ENCODE results near the gene KRTAP10-6. TPM values are rescaled to one million over a fixed set of nuclear protein-coding genes. Genes with fewer than 3 reads are reported as not detected.

KRTAP10-6 gene
- total and polyA plus RNA-seq, 2 of the 8 experiments (the other 6 are each of a cell fraction or from before 2014, with no cell fraction given), result 0.12 TPM; not detected in 1

DNA sequence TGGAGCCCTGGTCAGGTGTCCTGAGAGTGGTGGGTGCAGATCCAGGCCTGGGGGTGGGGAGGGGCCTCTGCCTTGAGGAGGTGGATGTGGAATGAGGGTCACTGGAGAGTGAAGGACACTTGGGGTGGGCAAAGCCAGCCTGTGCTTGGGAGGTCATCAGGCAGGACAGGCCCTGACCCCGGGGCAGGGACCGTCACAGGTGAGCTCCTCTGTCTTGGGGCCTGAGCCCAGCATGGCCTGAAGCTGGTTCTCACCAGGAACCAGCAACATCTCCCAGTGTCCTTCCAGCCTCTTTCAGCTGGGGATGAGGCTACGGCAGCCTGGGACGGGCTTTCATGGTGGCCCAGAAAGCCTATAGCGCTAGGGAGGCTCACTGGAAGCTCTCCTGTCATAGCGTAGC lies 40.2 kb downstream of the KRTAP10-6 start:
- H3K4me1 ChIP-seq (replicated peaks in 1 of 4; ENCODE audit: control insufficient read depth in 3 of 4, insufficient read depth in 4 of 4, low read length in 3 of 4), result peaks cover 9 to 35% (median 17%) of the 10 kb centered on the region in 4 experiments
- DNase-seq (ENCODE audit: low read depth in 1 of 2, low spot score in 2 of 2) (peak in 1 of 2 experiments; percentile 42), FAIRE-seq (no peak)
- no peak overlapping the region for H2AFZ ChIP-seq (ENCODE audit: low read length)
- no peak overlapping the region for H3K23ac ChIP-seq (ENCODE audit: insufficient read length)
- no peak overlapping the region for H3K9ac ChIP-seq (replicated peaks in 1 of 4; ENCODE audit: extremely low read depth in 1 of 4, low read depth in 3 of 4, low read length in 3 of 4)
- peak overlapping the region; percentile 83 for H3K18ac ChIP-seq (ENCODE audit: extremely low read depth, low read length)
- H3K9me3 ChIP-seq (ENCODE audit: insufficient read depth in 2 of 2, low read depth in 1 of 2, low read length in 1 of 2), result no peaks in the 10 kb centered on the region
- no peak overlapping the region for H3K56ac ChIP-seq (replicated peaks; ENCODE audit: insufficient read length, low read depth, low read length)
- H2AK5ac ChIP-seq (ENCODE audit: low read depth, low read length), result peak overlapping the region; percentile 9; the same call in 1 of the 2 replicates
- H2BK12ac ChIP-seq (ENCODE audit: low read depth, low read length), result peak overlapping the region; percentile 95; the same call in 1 of the 2 replicates
- H2BK5ac ChIP-seq (ENCODE audit: low read depth, low read length), result peak overlapping the region; percentile 66; the same call in 1 of the 2 replicates
- peak overlapping the region; percentile 93 for H4K91ac ChIP-seq (replicated peaks; ENCODE audit: insufficient read length, low read length)
- H3K4me3 ChIP-seq (ENCODE audit: extremely low read depth in 1 of 4, insufficient read depth in 2 of 4, low read depth in 3 of 4, low read length in 4 of 4), result no peak overlapping the region
- H4K8ac ChIP-seq (ENCODE audit: extremely low read depth, insufficient read depth, low read length), result no peak overlapping the region
- H3K14ac ChIP-seq (ENCODE audit: insufficient read length), result no peak overlapping the region
- H2BK20ac ChIP-seq (ENCODE audit: low read length), result peak overlapping the region; percentile 98; the same call in 1 of the 2 replicates
- H2BK120ac ChIP-seq (replicated peaks; ENCODE audit: low read depth, low read length), result peak overlapping the region; percentile 72
- no peaks in the 10 kb centered on the region for H4K20me1 ChIP-seq (replicated peaks in 1 of 2; ENCODE audit: control insufficient read depth in 1 of 2, insufficient read depth in 2 of 2, low read length in 2 of 2)
- H3K4ac ChIP-seq (replicated peaks; ENCODE audit: insufficient read length, low read depth, low read length), result peak overlapping the region; percentile 71
- H4K5ac ChIP-seq (ENCODE audit: insufficient read length, low read depth, low read length), result no peak overlapping the region
- H3K79me2 ChIP-seq (ENCODE audit: control insufficient read depth in 1 of 2, insufficient read depth in 2 of 2, low read length in 2 of 2), result no peaks in the 10 kb centered on the region
- no peaks in the 10 kb centered on the region for H3K36me3 ChIP-seq (ENCODE audit: control insufficient read depth in 2 of 4, insufficient read depth in 4 of 4, low read length in 3 of 4)
- WGBS, 2 experiments (ENCODE audit: extremely low coverage in 1 of 2, insufficient coverage in 1 of 2, insufficient read length in 1 of 2, insufficient replicate concordance in 2 of 2, low coverage in 1 of 2, low lambda C conversion rate in 2 of 2, missing lambda C conversion rate in 1 of 2), result 85% methylated on average over 6 of the region's 6 CpGs; no CpG with 5 or more reads in 1 of the 2 experiments
- no peak overlapping the region for H3K27ac ChIP-seq (ENCODE audit: low read depth, low read length)
- no peaks in the 10 kb centered on the region for H3K27me3 ChIP-seq (replicated peaks in 1 of 4; ENCODE audit: control insufficient read depth in 3 of 4, extremely low read depth in 1 of 4, insufficient read depth in 3 of 4, low read length in 3 of 4)
- no peaks in the 10 kb centered on the region for H3K23me2 ChIP-seq (ENCODE audit: low read depth, low read length)
- CTCF ChIA-PET (ENCODE audit: partially characterized antibody), result interaction anchor here (0.8 to 1.4 kb wide), 2 partner anchors 19 to 234 kb away, joined by 3 read pairs; no protein-coding TSS in a partner anchor
- H3K79me1 ChIP-seq (ENCODE audit: low read depth, low read length), result no peaks in the 10 kb centered on the region
- no peak overlapping the region for H2BK15ac ChIP-seq (ENCODE audit: low read length)
- no peak overlapping the region for H3K4me2 ChIP-seq (ENCODE audit: insufficient read depth in 1 of 2, low read depth in 2 of 2, low read length in 2 of 2)
- POLR2A ChIA-PET (ENCODE audit: partially characterized antibody), result interaction anchor here (1.1 to 1.7 kb wide), 3 partner anchors 11 to 50 kb away, joined by 3 to 5 read pairs (median 3); no protein-coding TSS in a partner anchor
- TF ChIP-seq, protein P1, sequence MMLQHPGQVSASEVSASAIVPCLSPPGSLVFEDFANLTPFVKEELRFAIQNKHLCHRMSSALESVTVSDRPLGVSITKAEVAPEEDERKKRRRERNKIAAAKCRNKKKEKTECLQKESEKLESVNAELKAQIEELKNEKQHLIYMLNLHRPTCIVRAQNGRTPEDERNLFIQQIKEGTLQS (IDR thresholded peaks at IDR 0.05; ENCODE audit: insufficient read depth, low read depth, low read length), result no peak
- TF ChIP-seq TBP (IDR thresholded peaks at IDR 0.05; ENCODE audit: low read depth, low read length) (no peak), TAF7 (optimal IDR thresholded peaks at IDR 0.05; ENCODE audit: borderline replicate concordance, low read depth, low read length) (no peak), CEBPB (IDR thresholded peaks at IDR 0.05; ENCODE audit: low read depth, low read length) (no peak), CTBP2 (IDR thresholded peaks at IDR 0.05; ENCODE audit: borderline replicate concordance, insufficient read depth, insufficient read length, low read length) (no peak), RXRA (IDR thresholded peaks at IDR 0.05; ENCODE audit: insufficient read depth, low read depth, low read length) (no peak), TAF1 (IDR thresholded peaks at IDR 0.05; ENCODE audit: low read depth, low read length) (no peak), KDM5A (IDR thresholded peaks at IDR 0.05; ENCODE audit: low read length) (no peak), SUZ12 (IDR thresholded peaks at IDR 0.05; ENCODE audit: low read length) (no peak), SIRT6 (IDR thresholded peaks at IDR 0.05; ENCODE audit: low read length) (no peak), EP300 (IDR thresholded peaks at IDR 0.05; ENCODE audit: borderline replicate concordance in 1 of 2, low read depth in 2 of 2, low read length in 2 of 2) (no peak), SRF (IDR thresholded peaks at IDR 0.05; ENCODE audit: low read depth, low read length) (no peak), NANOG (IDR thresholded peaks at IDR 0.05; ENCODE audit: insufficient read depth, low read depth, low read length, poor library complexity, severe bottlenecking) (no peak)
